C4-2B (cell line): ENCODE measurements around the gene KRTAP1-5.
"Not testable (repeated sequence)": the region's sequence is repeated elsewhere in the genome, so short reads cannot be mapped to it uniquely, and the experiment has no call there.

Experiments used
- H3K27ac ChIP-seq: fragments of 450-650 bp; 2 replicates; pipeline ENCODE4 v1.5.1; 2017
- ZFX ChIP-seq: fragments of 450-650 bp; IDR thresholded peaks from 2 replicates; pipeline ENCODE4 v1.6.1; 2017
- TF ChIP-seq, protein P1 (sequence below): fragments of 450-650 bp; conservative IDR thresholded peaks from 2 replicates; pipeline ENCODE4 v1.5.1; 2017; ENCODE audit warnings: mild to moderate bottlenecking

Gene KRTAP1-5

DNA sequence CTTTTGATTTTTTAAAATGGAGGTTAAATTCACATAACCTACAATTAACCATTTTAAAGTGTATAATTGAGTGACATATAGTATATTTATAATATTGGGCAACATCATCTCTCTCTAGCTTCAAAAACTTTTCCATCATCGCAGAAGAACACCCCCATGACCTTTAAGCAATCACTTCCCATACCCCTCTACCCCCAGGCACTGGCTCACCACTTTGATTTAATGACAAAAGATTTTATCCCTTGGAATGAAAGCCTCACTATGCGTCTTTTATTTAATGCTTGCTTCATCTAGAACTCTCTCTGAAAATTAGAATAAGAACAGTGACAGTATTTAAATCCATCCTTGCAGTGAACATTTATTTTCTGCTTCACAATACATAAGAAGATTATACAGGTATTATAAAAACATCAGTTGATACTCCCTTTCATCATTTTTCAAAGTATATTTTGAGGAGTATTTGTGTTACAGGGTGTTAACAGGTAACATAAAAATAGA is 10.9 kb upstream of the KRTAP1-5 start:
- TF ChIP-seq, protein P1, sequence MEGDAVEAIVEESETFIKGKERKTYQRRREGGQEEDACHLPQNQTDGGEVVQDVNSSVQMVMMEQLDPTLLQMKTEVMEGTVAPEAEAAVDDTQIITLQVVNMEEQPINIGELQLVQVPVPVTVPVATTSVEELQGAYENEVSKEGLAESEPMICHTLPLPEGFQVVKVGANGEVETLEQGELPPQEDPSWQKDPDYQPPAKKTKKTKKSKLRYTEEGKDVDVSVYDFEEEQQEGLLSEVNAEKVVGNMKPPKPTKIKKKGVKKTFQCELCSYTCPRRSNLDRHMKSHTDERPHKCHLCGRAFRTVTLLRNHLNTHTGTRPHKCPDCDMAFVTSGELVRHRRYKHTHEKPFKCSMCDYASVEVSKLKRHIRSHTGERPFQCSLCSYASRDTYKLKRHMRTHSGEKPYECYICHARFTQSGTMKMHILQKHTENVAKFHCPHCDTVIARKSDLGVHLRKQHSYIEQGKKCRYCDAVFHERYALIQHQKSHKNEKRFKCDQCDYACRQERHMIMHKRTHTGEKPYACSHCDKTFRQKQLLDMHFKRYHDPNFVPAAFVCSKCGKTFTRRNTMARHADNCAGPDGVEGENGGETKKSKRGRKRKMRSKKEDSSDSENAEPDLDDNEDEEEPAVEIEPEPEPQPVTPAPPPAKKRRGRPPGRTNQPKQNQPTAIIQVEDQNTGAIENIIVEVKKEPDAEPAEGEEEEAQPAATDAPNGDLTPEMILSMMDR = no peak
- no peak for TF ChIP-seq ZFX

DNA sequence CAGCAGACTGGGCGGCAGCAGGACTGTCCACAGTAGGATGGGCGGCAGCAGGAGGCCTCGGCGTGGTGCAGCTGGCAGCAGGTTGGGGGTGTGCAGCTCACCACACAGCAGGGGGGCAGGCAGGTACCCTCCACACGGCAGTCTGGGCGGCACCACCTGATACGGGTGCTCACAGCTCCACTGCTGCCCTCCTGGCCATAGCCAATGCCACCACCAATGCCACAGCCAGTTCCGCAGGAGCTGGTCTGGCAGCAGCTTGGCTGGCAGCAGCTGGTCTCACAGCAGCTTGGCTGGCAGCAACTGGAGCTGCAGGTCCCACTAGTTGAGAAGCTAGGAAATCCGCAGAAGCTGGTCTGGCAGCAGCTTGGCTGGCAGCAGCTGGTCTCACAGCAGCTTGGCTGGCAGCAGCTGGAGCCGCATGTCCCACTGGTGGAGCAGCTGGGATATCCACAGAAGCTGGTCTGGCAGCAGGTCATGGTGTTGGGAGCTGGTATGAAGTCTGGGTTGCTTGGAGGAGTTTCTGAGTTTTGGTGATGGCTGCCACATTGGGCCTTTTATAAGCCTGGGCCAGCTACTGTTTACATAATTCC is 7.4 kb upstream of the KRTAP1-5 start, which contains the start of gene KRTAP1-3:
Gene KRTAP1-3 (minus strand): TSS at position 529 of the 590 bp plus-strand sequence. CDS start 53 bp downstream, at position 476.
- not testable (repeated sequence) for H3K27ac ChIP-seq

More for the DNA sequence above, 10.9 kb upstream of the KRTAP1-5 start:
- H3K27ac ChIP-seq = no peak overlapping the region

DNA sequence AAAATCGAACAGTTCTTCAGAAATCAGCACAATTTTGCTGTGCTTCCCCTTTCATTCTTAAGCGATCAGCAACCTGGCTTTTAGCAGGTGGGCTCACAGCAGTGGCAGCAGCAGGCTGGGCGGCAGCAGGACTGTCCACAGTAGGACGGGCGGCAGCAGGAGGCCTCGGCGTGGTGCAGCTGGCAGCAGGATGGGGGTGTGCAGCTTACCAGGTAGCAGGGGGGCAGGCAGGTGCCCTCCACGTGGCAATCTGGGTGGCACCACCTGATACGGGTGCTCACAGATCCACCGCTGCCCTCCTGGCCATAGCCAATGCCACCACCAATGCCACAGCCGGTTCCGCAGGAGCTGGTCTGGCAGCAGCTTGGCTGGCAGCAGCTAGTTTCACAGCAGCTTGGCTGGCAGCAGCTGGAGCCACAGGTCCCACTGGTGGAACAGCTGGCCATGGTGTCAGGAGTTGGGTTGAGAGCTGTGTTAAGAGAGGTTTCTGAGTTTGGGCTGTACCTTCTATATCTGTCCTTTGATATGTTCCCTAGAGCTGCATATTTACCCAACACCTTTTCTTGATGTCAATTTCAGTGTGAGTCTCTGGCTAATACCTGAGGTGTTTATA is 2.7 kb upstream of the KRTAP1-5 start, which contains the start of gene KRTAP1-4:
Gene KRTAP1-4 (minus strand): TSS at position 563 of the 613 bp plus-strand sequence. CDS start 117 bp downstream, at position 446.
- H3K27ac ChIP-seq = no peak within 1 kb of the TSS
- TF ChIP-seq ZFX = no peak
- TF ChIP-seq, protein P1 = no peak

DNA sequence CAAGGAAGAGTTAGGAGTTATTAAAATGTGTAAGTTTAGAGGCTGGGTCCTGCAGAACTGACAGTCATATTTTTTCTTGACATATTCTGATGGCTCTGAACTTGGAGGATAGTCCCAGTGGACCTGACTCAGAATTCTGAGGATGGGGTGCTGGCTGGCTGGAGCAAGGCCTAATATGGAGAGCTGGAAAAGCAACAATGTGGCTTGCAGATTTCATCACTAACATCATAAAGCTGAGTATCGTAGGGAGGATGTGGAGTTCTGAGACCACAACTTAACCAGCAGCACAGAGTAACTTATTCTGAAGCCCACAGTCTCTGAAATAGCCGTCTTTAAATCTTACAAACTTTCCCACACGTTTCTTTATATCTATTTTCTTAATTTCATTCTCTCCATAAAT is 2.3 kb downstream of the KRTAP1-5 start:
- no peak for TF ChIP-seq ZFX
- TF ChIP-seq, protein P1 = no peak
- H3K27ac ChIP-seq = no peak overlapping the region; the same call in 1 of the 2 replicates

DNA sequence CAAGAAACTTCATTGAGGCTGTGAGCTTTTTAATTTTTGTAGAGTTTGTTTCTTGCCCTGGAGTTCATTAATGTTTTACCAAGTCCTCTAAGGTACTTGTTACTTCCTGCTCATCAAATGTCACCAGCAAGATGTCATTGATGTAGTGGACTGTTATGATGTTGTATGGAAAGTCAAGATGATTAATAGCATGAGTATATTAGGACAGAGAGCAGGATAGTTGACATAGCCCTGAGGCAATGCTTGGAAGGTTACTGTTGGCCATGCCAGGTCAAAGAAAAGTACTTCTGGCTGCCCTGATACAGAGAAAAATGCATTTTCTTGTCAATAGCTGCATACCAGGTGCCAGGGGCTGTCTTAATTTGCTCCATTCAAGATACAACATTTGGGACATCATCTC is 6.7 kb downstream of the KRTAP1-5 start:
- TF ChIP-seq, protein P1 = no peak
- no peak for TF ChIP-seq ZFX
- H3K27ac ChIP-seq = no peak overlapping the region

DNA sequence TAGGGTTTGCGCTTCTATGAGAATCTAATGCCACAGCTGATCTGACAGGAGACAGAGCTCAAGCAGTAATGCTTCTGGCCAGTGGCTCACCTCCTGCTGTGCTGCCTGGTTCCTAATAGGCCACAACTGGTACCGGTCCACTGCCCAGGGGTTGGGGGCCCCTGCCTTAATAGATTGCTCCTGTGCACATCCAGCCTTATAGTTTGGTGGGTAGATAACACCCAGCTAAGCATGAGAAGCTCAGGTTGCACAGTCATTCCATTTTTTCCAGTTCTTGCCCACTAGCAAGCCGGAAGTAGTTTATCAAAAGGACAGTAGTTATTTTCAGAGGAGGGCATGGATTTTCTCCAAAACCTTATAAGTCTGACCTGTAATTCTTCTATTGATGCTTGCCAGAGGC is 7.6 kb downstream of the KRTAP1-5 start:
- TF ChIP-seq, protein P1 = no peak
- TF ChIP-seq ZFX = no peak
- no peak overlapping the region for H3K27ac ChIP-seq

DNA sequence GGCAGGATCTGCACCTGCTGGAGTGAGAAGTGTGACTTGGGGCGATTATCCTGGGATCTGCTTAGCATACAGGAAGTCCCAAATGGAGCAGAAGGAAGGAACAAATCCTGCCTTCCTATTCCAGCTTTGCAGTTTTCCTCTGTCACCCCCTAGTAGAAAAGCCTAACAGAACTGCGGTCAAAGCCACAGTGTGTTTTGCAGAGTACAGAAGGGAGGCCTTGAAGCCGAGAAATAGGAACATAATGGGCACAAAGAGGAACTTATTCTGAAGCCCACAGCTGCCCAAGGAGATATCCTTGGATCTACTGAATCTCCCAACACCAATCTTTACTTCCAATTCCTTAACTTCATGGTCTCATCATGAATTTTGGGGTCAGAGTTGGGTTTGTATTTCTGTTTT is 8.5 kb downstream of the KRTAP1-5 start:
- no peak overlapping the region for H3K27ac ChIP-seq
- TF ChIP-seq ZFX = no peak
- TF ChIP-seq, protein P1 = no peak
